Measurements from ENCODE around the gene RASGEF1B. TPM values are rescaled to one million over a fixed set of nuclear protein-coding genes. Genes with fewer than 3 reads are reported as not detected.

Gene RASGEF1B
- total and polyA plus RNA-seq, 7 donors, result 1.9 to 4.2 (median 2.5) TPM

- ATAC-seq (peak; percentile 24 to 42 (median 32)), DNase-seq (no peak)
- H3K9me3 ChIP-seq, result no peaks in the 10 kb centered on the region
- H3K27ac ChIP-seq, result peak overlapping the region; percentile 85
- 36 to 39% (median 38%) methylated on average over 9 of the region's 9 CpGs for WGBS, 3 donors
- H3K4me1 ChIP-seq, result no peaks in the 10 kb centered on the region
- peak overlapping the region; percentile 100 for H3K4me3 ChIP-seq
- no peaks in the 10 kb centered on the region for H3K36me3 ChIP-seq (ENCODE audit: insufficient read depth in 1 of 2, low read depth in 1 of 2)
- TF ChIP-seq CTCF (IDR thresholded peaks at IDR 0.05), result peak; percentile 16
- no peaks in the 10 kb centered on the region for H3K27me3 ChIP-seq (ENCODE audit: insufficient read depth in 3 of 3, low read length in 2 of 3)
- intact Hi-C loops (cut with DNase I), result no loop called here
Measured at GRCh38 chr4:81472281-81473182, 825 bp upstream of the RASGEF1B start.

GRCh38 chr4:81471298-81471587 is 464 bp downstream of the RASGEF1B start:
- DNase-seq (no peak), ATAC-seq (peak in 1 of 4 donors; percentile 45)
- Histone ChIP-seq H3K4me3 (peak overlapping the region; percentile 100), H3K36me3 (ENCODE audit: insufficient read depth in 1 of 2, low read depth in 1 of 2) (no peaks in the 10 kb centered on the region), H3K4me1 (no peaks in the 10 kb centered on the region), H3K27ac (peak overlapping the region; percentile 85), H3K27me3 (ENCODE audit: insufficient read depth in 3 of 3, low read length in 2 of 3) (no peaks in the 10 kb centered on the region), H3K9me3 (no peaks in the 10 kb centered on the region)
- intact Hi-C loops (cut with DNase I), result no loop called here
- 0 to 1% (median 1%) methylated on average over 15 to 21 of the region's 21 CpGs for WGBS, 3 donors
- TF ChIP-seq CTCF (IDR thresholded peaks at IDR 0.05), result peak; percentile 2

- no peaks in the 10 kb centered on the region for H3K4me1 ChIP-seq
- H3K27ac ChIP-seq, result peak overlapping the region; percentile 85
- intact Hi-C loops (cut with DNase I), result no loop called here
- no peaks in the 10 kb centered on the region for H3K9me3 ChIP-seq
- 1% methylated on average over 31 of the region's 31 CpGs for WGBS, 3 donors
- peak in 1 of 2 donors; percentile 67 for DNase-seq
- H3K4me3 ChIP-seq, result peak overlapping the region; percentile 100
- TF ChIP-seq CTCF (IDR thresholded peaks at IDR 0.05), result no peak
- peak; percentile 63 to 77 (median 74) for ATAC-seq
- H3K36me3 ChIP-seq (ENCODE audit: insufficient read depth in 1 of 2, low read depth in 1 of 2), result no peaks in the 10 kb centered on the region
- no peaks in the 10 kb centered on the region for H3K27me3 ChIP-seq (ENCODE audit: insufficient read depth in 3 of 3, low read length in 2 of 3)
Measured at GRCh38 chr4:81470456-81471297, 1.0 kb downstream of the RASGEF1B start.

GRCh38 chr4:81469781-81470455 is 1.8 kb downstream of the RASGEF1B start:
- WGBS, 3 donors, result 15 to 32% (median 22%) methylated on average over 7 of the region's 7 CpGs
- intact Hi-C loops (cut with DNase I), result loop anchor here in 1 of 2 donors (5.0 kb wide), 2 partner anchors 63 to 797 kb away; no protein-coding TSS in a partner anchor

More at GRCh38 chr4:81469781-81470455, 1.8 kb downstream of the RASGEF1B start:
- DNase-seq (no peak), ATAC-seq (no peak)
- no peak for TF ChIP-seq CTCF (IDR thresholded peaks at IDR 0.05)
- H3K4me3 ChIP-seq, result peak overlapping the region; percentile 100
- H3K27ac ChIP-seq, result peak overlapping the region; percentile 85
- no peaks in the 10 kb centered on the region for H3K27me3 ChIP-seq (ENCODE audit: insufficient read depth in 3 of 3, low read length in 2 of 3)
- H3K36me3 ChIP-seq (ENCODE audit: insufficient read depth in 1 of 2, low read depth in 1 of 2), result no peaks in the 10 kb centered on the region
- no peaks in the 10 kb centered on the region for H3K4me1 ChIP-seq
- H3K9me3 ChIP-seq, result no peaks in the 10 kb centered on the region

Measured in psoas muscle (tissue), 8 donors.